IMR-90 (cell line): ENCODE results near the gene ADGRV1. TPM values are rescaled to one million over a fixed set of nuclear protein-coding genes. Genes with fewer than 3 reads are reported as not detected.

ENCODE experiments used
- ATAC-seq: fragments of 200-7000 bp; cut with Tn5 transposase; 2 replicates; pipeline ENCODE4 v1.9.1; 2020; ENCODE audit warnings: low read depth, mild to moderate bottlenecking, moderate library complexity
- BruUV-seq: library from RNA; stranded (reverse); fragments of 400-500 nt; replicated peaks from 2 replicates; lab custom pipeline; 2021; lab: Mats Ljungman, UMichigan
- CTCF ChIA-PET: fragments of 300-600 bp; formaldehyde crosslinking; extraction: SDS; loops from one replicate; lab custom pipeline; 2021; ENCODE audit warnings: antibody characterized with exemption; lab: Yijun Ruan, JAX
- POLR2A ChIA-PET: fragments of 300-600 bp; sonication (Branson Sonifier 250); formaldehyde crosslinking; loops from one replicate; lab custom pipeline; 2022; ENCODE audit warnings: antibody characterized with exemption; ENCODE audit not compliant: unreplicated experiment; lab: Charles Lee
- DNase-seq: peaks from one replicate; pipeline ENCODE4 v3.0.0; 2013
- H2AFZ ChIP-seq: replicated peaks from 2 replicates; pipeline ENCODE3; 2013; ENCODE audit warnings: low read length, mild to moderate bottlenecking; ENCODE audit not compliant: poor library complexity
- H2AK5ac ChIP-seq: 2 replicates; pipeline ENCODE4 v1.6.1; 2013; ENCODE audit warnings: low read depth, low read length, inconsistent platforms
- H2AK9ac ChIP-seq: replicated peaks from 2 replicates; pipeline ENCODE3; 2013; ENCODE audit warnings: mild to moderate bottlenecking, low read depth, low read length, moderate library complexity; ENCODE audit not compliant: poor library complexity
- H2BK120ac ChIP-seq: 2 replicates; pipeline ENCODE4 v1.6.1; 2013; ENCODE audit warnings: low read depth, low read length, inconsistent platforms
- H2BK15ac ChIP-seq: 3 replicates; pipeline ENCODE4 v1.6.1; 2013; ENCODE audit warnings: low read depth, low read length, inconsistent platforms
- H2BK20ac ChIP-seq: 2 replicates; pipeline ENCODE4 v1.6.1; 2013; ENCODE audit warnings: low read depth, mild to moderate bottlenecking, inconsistent platforms, low read length, moderate library complexity
- H2BK5ac ChIP-seq: 2 replicates; pipeline ENCODE4 v1.6.1; 2013; ENCODE audit warnings: mild to moderate bottlenecking, low read depth, low read length, inconsistent platforms; ENCODE audit not compliant: poor library complexity, severe bottlenecking
- H3K14ac ChIP-seq: replicated peaks from 2 replicates; pipeline ENCODE4 v1.6.1; 2013; ENCODE audit warnings: low read depth, low read length, inconsistent platforms
- H3K18ac ChIP-seq: 2 replicates; pipeline ENCODE4 v1.6.1; 2013; ENCODE audit warnings: low read depth, low read length, control low read depth
- H3K23ac ChIP-seq: 2 replicates; pipeline ENCODE4 v1.6.1; 2013; ENCODE audit warnings: low read depth, low read length, inconsistent platforms
- H3K27ac ChIP-seq: 2 replicates; pipeline ENCODE4 v1.5.1; 2013; ENCODE audit warnings: mild to moderate bottlenecking, control low read depth, low read length; ENCODE audit not compliant: insufficient read depth
- H3K27me3 ChIP-seq: 2 replicates; pipeline ENCODE4 v1.6.1; 2013; ENCODE audit warnings: low read length; ENCODE audit not compliant: control insufficient read depth, insufficient read depth
- H3K36me3 ChIP-seq: 2 replicates; pipeline ENCODE4 v1.6.1; 2013; ENCODE audit warnings: low read length, mixed read lengths; ENCODE audit not compliant: control insufficient read depth, insufficient read depth
- H3K4ac ChIP-seq: 2 replicates; pipeline ENCODE4 v1.6.1; 2013; ENCODE audit warnings: low read depth, low read length, inconsistent platforms
- H3K4me1 ChIP-seq: 2 replicates; pipeline ENCODE4 v1.6.1; 2013; ENCODE audit warnings: low read length, mixed read lengths; ENCODE audit not compliant: control insufficient read depth, insufficient read depth
- H3K4me2 ChIP-seq: 2 replicates; pipeline ENCODE4 v1.6.1; 2013; ENCODE audit warnings: low read depth, mild to moderate bottlenecking, control low read depth, low read length, moderate library complexity
- H3K4me3 ChIP-seq: 2 replicates; pipeline ENCODE4 v1.5.1; 2013; ENCODE audit warnings: low read depth, mild to moderate bottlenecking, control low read depth, low read length, moderate library complexity; ENCODE audit not compliant: insufficient read depth
- H3K56ac ChIP-seq: 2 replicates; pipeline ENCODE4 v1.6.1; 2013; ENCODE audit warnings: low read length, inconsistent platforms; ENCODE audit not compliant: insufficient read depth; ENCODE audit errors: extremely low read depth
- H3K79me1 ChIP-seq, 2 experiments: 2 replicates each; pipeline ENCODE4 v1.6.1; 2013; ENCODE audit warnings: low read length in 2 of 2, inconsistent platforms in 1 of 2, low read depth in 1 of 2
- H3K9ac ChIP-seq: 2 replicates; pipeline ENCODE4 v1.6.1; 2013; ENCODE audit warnings: low read depth, low read length, control low read depth
- H3K9me1 ChIP-seq: 2 replicates; pipeline ENCODE4 v1.6.1; 2013; ENCODE audit warnings: low read length, inconsistent platforms; ENCODE audit not compliant: insufficient read depth
- H3K9me3 ChIP-seq: 2 replicates; pipeline ENCODE4 v1.6.1; 2013; ENCODE audit warnings: low read length; ENCODE audit not compliant: control insufficient read depth, insufficient read depth
- H4K20me1 ChIP-seq: 2 replicates; pipeline ENCODE4 v1.6.1; 2013; ENCODE audit warnings: low read length, inconsistent platforms; ENCODE audit not compliant: insufficient read depth
- H4K5ac ChIP-seq: 2 replicates; pipeline ENCODE4 v1.6.1; 2013; ENCODE audit warnings: mild to moderate bottlenecking, low read depth, low read length, control low read depth
- H4K8ac ChIP-seq, 2 experiments: 2 replicates each; pipeline ENCODE4 v1.6.1; 2013; ENCODE audit warnings: low read depth in 2 of 2, low read length in 2 of 2, control low read depth in 1 of 2, inconsistent platforms in 1 of 2
- H4K91ac ChIP-seq: 2 replicates; pipeline ENCODE4 v1.6.1; 2013; ENCODE audit warnings: low read depth, low read length, inconsistent platforms; ENCODE audit not compliant: insufficient read depth
- BHLHE40 ChIP-seq: fragments of 150-350 bp; IDR thresholded peaks from 2 replicates; pipeline ENCODE4 v1.6.1; 2016; ENCODE audit warnings: mild to moderate bottlenecking, low read depth, low read length
- CEBPB ChIP-seq: IDR thresholded peaks from 2 replicates; pipeline ENCODE4 v1.6.1; 2012; ENCODE audit warnings: low read depth, low read length, improper control_type of control experiment
- CHD1 ChIP-seq: IDR thresholded peaks from 2 replicates; pipeline ENCODE4 v1.6.1; 2012; ENCODE audit warnings: low read depth, low read length, improper control_type of control experiment
- FOS ChIP-seq: fragments of 150-350 bp; IDR thresholded peaks from 2 replicates; pipeline ENCODE4 v1.6.1; 2016; ENCODE audit warnings: low read depth, low read length
- MAFK ChIP-seq: IDR thresholded peaks from 2 replicates; pipeline ENCODE4 v1.6.1; 2012; ENCODE audit warnings: low read depth, low read length, improper control_type of control experiment
- MXI1 ChIP-seq: IDR thresholded peaks from 2 replicates; pipeline ENCODE4 v1.6.1; 2012; ENCODE audit warnings: low read depth, mild to moderate bottlenecking, low read length, moderate library complexity, borderline replicate concordance
- NFE2L2 ChIP-seq: fragments of 150-350 bp; IDR thresholded peaks from 2 replicates; pipeline ENCODE4 v1.6.1; 2016; ENCODE audit warnings: low read depth, mild to moderate bottlenecking, low read length
- POLR2A ChIP-seq: IDR thresholded peaks from 2 replicates; pipeline ENCODE4 v1.6.1; 2012; ENCODE audit warnings: mild to moderate bottlenecking, low read depth, low read length
- RAD21 ChIP-seq: IDR thresholded peaks from 2 replicates; pipeline ENCODE4 v1.6.1; 2012; ENCODE audit warnings: low read length, improper control_type of control experiment
- RCOR1 ChIP-seq: IDR thresholded peaks from 2 replicates; pipeline ENCODE4 v1.6.1; 2012; ENCODE audit warnings: mild to moderate bottlenecking, low read length, improper control_type of control experiment; ENCODE audit not compliant: insufficient replicate concordance
- RFX5 ChIP-seq: IDR thresholded peaks from 2 replicates; pipeline ENCODE4 v1.8.0; 2012; ENCODE audit warnings: low read depth, mild to moderate bottlenecking, low read length, moderate library complexity
- SMC3 ChIP-seq: fragments of 150-350 bp; IDR thresholded peaks from 2 replicates; pipeline ENCODE4 v1.6.1; 2016; ENCODE audit warnings: low read depth, mild to moderate bottlenecking, antibody characterized with exemption, low read length, moderate library complexity
- WGBS, 2 experiments: methylation state at CpG; one replicate each; pipeline versions ENCODE4 v1.1.5 to v1.1.7; 2013; ENCODE audit warnings: missing lambda C conversion rate in 2 of 2; ENCODE audit not compliant: insufficient read length in 1 of 2; ENCODE audit errors: extremely low coverage in 2 of 2; 5-methylcytosine and 5-hydroxymethylcytosine counted together
- dilution Hi-C: fragments of 300-500 bp; cut with HindIII; formaldehyde crosslinking; loops from one replicate; pipeline ENCODE4 v1.14.3; 2018; ENCODE audit warnings: low sequenced_read_pairs; ENCODE audit not compliant: unreplicated experiment
- in situ Hi-C: fragments of 300-500 bp; cut with MboI; formaldehyde crosslinking; loops from 3 replicates; pipeline ENCODE4 v1.14.3; 2019; ENCODE audit warnings: low sequenced_read_pairs, inconsistent platforms, mixed read lengths
- intact Hi-C: fragments of 100-400 bp; cut with micrococcal nuclease; formaldehyde crosslinking; loops from 2 replicates; pipeline ENCODE4 v1.10.0; 2022
- polyA plus RNA-seq, 3 experiments: library from polyadenylated mRNA; depleted of rRNA; stranded (reverse); fragments of >200 nt; gene quantifications; 2 replicates each; pipeline ENCODE4 v1.2.3, GENCODE V29; 2012; ENCODE audit warnings: low replicate concordance in 1 of 3
- total RNA-seq: library from RNA; depleted of rRNA; stranded (reverse); fragments of >200 nt; gene quantifications from 2 replicates; pipeline ENCODE4 v1.2.3, GENCODE V29; 2012
- TF ChIP-seq, protein P1 (sequence below): fragments of 150-350 bp; IDR thresholded peaks from 2 replicates; pipeline ENCODE4 v1.6.1; 2016; ENCODE audit warnings: low read depth, mild to moderate bottlenecking, low read length, moderate library complexity, borderline replicate concordance
- TF ChIP-seq, protein P2 (sequence below): fragments of 150-350 bp; IDR thresholded peaks from 2 replicates; pipeline ENCODE4 v1.6.1; 2017; ENCODE audit warnings: mild to moderate bottlenecking, antibody characterized with exemption, low read length, low read depth
- TF ChIP-seq, protein P3 (sequence below): conservative IDR thresholded peaks from 2 replicates; pipeline ENCODE4 v1.5.1; 2012; ENCODE audit warnings: mild to moderate bottlenecking, low read depth, low read length, improper control_type of control experiment

Gene ADGRV1
- total and polyA plus RNA-seq, 2 of the 4 experiments (the other 2 are of a cell fraction): under 0.01 TPM; not detected in 1

DNA sequence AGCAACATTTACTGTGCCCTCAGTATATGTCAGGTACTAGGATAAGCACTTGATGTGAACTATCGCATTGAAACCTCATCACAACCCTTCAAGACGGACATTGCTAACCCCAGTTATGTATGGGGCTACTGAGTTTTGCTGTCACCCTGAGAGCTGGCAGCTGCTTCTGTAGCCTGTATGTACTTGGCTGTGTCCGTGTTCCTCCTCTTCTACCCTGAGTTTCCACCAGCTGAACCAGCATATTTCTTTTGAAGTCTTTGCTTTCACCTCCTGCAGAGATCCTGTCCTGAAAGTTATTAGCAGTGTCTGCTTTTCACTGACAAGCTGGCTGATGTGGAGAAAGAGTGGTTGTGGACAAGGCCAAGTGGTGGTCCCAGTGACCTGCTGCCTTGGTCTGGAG lies 63.3 kb downstream of the ADGRV1 start:
- H3K4me3 ChIP-seq: no peak overlapping the region
- H3K36me3 ChIP-seq: no peaks in the 10 kb centered on the region
- H2AK9ac ChIP-seq: no peak overlapping the region
- dilution Hi-C loops (no loop called here), intact Hi-C loops (no loop called here), in situ Hi-C loops (no loop called here)
- H3K79me1 ChIP-seq: no peaks in the 10 kb centered on the region
- no peaks in the 10 kb centered on the region for H3K9me3 ChIP-seq
- no peak overlapping the region for H3K18ac ChIP-seq
- H4K5ac ChIP-seq: no peak overlapping the region
- CTCF ChIA-PET: no interaction called here
- no peak overlapping the region for H2BK5ac ChIP-seq
- H3K9ac ChIP-seq: no peak overlapping the region
- no peak overlapping the region for H3K56ac ChIP-seq
- no peak overlapping the region for H3K4ac ChIP-seq
- H2BK15ac ChIP-seq: no peak overlapping the region
- WGBS, 2 experiments: 0% methylated on average over 1 of the region's 3 CpGs; no CpG with 5 or more reads in 1 of the 2 experiments
- H2BK20ac ChIP-seq: no peak overlapping the region
- H3K9me1 ChIP-seq: no peaks in the 10 kb centered on the region
- no peak overlapping the region for H4K8ac ChIP-seq
- H4K91ac ChIP-seq: no peak overlapping the region
- no TSS peak for BruUV-seq
- POLR2A ChIA-PET: no interaction called here
- H3K27me3 ChIP-seq: no peaks in the 10 kb centered on the region
- no peak overlapping the region for H2BK120ac ChIP-seq
- no peaks in the 10 kb centered on the region for H4K20me1 ChIP-seq
- H3K4me1 ChIP-seq: no peaks in the 10 kb centered on the region
- H2AFZ ChIP-seq: no peak overlapping the region
- H3K14ac ChIP-seq: no peak overlapping the region
- H3K23ac ChIP-seq: no peak overlapping the region
- no peak overlapping the region for H3K4me2 ChIP-seq
- TF ChIP-seq, protein P1, sequence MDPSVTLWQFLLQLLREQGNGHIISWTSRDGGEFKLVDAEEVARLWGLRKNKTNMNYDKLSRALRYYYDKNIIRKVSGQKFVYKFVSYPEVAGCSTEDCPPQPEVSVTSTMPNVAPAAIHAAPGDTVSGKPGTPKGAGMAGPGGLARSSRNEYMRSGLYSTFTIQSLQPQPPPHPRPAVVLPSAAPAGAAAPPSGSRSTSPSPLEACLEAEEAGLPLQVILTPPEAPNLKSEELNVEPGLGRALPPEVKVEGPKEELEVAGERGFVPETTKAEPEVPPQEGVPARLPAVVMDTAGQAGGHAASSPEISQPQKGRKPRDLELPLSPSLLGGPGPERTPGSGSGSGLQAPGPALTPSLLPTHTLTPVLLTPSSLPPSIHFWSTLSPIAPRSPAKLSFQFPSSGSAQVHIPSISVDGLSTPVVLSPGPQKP: no peak
- TF ChIP-seq RCOR1 (no peak), POLR2A (no peak), RFX5 (no peak), NFE2L2 (no peak), RAD21 (no peak), CEBPB (no peak), BHLHE40 (no peak), CHD1 (no peak), MXI1 (no peak), SMC3 (no peak), MAFK (no peak), FOS (no peak)
- TF ChIP-seq, protein P2, sequence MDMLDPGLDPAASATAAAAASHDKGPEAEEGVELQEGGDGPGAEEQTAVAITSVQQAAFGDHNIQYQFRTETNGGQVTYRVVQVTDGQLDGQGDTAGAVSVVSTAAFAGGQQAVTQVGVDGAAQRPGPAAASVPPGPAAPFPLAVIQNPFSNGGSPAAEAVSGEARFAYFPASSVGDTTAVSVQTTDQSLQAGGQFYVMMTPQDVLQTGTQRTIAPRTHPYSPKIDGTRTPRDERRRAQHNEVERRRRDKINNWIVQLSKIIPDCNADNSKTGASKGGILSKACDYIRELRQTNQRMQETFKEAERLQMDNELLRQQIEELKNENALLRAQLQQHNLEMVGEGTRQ: no peak
- TF ChIP-seq, protein P3, sequence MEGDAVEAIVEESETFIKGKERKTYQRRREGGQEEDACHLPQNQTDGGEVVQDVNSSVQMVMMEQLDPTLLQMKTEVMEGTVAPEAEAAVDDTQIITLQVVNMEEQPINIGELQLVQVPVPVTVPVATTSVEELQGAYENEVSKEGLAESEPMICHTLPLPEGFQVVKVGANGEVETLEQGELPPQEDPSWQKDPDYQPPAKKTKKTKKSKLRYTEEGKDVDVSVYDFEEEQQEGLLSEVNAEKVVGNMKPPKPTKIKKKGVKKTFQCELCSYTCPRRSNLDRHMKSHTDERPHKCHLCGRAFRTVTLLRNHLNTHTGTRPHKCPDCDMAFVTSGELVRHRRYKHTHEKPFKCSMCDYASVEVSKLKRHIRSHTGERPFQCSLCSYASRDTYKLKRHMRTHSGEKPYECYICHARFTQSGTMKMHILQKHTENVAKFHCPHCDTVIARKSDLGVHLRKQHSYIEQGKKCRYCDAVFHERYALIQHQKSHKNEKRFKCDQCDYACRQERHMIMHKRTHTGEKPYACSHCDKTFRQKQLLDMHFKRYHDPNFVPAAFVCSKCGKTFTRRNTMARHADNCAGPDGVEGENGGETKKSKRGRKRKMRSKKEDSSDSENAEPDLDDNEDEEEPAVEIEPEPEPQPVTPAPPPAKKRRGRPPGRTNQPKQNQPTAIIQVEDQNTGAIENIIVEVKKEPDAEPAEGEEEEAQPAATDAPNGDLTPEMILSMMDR: no peak
- DNase-seq: no peak
- no peak for ATAC-seq
- H2AK5ac ChIP-seq: no peak overlapping the region
- H3K27ac ChIP-seq: no peak overlapping the region
